Measurements from ENCODE around the gene ATG4D.
"Not testable (repeated sequence)": the region's sequence is repeated elsewhere in the genome, so short reads cannot be mapped to it uniquely, and the experiment has no call there.

The ATG4D gene

DNA sequence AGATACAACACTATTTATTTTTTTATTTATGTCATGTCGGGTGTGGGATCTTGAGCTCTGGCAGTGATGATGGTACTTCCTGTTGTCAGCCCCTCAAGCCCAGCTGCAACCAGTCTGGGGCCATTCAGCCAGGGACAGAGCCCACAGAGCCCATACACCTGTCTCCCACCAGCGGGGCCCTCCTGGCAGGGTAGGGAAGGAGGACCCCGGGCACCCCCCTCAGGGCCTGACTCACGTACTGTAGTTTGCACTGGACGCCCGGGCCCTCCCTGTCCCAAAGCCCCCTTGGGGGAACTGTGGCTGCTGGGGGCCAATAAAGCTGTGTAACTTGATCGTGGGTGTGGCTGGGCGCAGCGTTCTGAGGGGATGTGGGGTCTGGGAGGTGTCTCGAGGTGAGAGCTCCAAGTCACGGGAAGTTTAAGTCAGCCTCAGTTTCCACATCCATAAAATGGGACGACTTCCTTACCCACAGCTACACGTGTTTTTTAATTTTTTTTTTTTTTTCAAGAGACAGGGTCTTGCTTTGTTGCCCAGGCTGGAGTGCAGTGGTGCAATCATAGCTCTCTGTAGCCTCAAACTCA is 9.5 kb downstream of the ATG4D start:
- DNase-seq, result no peak

DNA sequence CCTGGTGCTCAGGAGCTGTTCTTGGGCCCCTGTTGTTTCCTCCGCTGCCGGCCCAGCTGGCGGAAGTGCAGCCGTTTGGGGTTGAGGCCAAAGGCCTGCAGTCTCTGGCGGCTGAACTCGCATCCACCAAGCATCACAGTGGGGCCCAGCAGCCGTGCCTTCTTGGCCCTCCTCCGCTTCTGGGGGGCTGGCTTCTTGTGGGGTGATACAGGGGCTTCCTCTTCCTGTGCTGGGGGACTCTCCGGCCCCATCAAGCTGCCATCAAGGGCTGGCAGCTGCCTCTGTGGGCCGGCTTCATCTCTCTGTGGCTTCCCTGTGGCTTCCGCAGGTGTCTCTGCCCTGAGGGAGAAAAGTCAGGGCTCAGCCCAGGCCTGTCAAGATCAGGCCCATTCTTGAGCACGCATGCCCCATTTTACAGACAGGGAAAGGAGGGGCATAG is 10.3 kb downstream of the ATG4D start:
- peak; percentile 52 for DNase-seq

DNA sequence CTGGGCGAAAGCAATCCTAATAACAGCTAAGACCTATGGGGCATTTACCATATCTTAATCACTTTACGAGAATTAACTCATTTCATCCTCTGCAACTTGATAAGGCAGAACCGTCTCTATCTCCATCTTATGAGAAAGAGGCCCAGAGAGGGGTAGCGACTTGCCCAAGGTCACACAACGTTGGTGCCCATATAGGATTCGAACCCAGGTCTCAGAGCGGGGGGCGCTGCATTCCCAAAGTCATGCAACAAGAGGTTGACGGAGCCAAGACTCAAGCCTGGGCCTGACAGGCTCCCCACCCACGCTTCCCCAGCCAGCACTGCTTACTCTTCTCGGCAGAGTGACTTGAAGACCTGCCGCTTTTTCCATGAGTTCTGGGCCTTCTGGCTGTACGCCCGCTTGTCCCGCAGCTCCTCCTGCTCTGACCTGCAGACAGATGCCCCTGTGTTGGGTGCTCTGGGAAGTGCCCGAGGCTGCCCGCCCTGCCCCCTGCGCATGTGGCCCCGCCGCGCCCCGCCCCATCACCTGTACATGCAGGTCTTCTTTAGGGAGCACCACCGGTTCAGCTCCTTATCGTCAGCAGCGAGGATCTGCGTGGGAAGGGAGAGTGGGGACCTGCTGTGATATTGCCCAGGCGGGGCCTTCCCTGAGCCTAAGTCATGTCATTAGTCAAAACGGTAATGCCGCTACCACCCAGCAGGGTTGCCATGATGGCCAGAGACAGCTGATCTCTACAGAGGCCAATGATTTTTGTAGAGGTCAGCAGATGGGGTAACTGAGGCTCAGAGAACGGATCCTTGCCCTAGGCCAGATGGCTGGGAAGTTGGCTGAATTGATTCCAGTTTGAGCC is 11.3 kb downstream of the ATG4D start:
- DNase-seq, result peak; percentile 29

DNA sequence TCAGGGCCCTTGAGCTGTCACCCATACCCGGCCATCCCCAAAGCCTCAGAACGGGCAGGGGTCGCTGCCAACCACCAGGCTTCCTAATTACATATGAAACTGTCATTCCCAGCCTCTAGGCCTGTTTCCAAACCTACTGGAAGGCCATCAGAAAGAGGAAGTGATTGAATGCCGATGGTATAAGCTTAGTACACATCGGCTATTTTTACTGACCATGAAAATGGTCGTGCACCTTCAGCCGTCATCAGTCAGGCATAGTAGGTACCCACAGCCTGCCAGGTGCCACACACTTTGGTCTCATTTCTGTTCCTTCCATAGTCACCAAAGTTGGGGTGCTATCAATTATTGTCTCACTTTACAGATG is 11.9 kb downstream of the ATG4D start:
- DNase-seq, result no peak

DNA sequence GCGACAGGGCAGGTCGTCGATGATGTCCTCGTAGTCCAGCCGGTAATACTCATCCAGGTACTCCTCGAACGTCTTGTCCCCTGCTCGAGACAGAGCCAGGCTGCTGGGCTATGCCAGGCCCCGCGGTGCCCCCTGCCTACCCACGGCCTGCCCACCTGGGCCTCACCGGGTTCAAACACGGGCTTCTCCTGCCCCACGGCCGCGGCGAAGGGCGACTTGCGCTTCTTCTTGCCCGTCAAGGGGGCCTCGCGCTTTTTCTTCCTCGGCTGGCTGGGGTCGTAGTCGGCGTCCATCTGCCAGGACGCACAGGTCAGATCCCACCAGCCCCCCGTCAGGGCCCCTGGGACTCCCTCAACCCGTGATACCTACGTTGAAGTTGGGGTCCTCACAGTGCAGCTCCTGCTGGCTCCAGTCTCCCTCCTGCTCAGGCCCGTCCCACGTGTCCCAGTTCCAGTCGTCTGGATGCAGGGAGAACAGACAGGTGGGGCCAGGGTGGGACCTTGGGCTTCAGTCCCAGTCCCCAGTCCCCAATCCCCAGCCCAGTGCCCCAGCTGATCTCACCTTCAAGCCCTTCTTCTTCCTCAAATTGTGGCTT is 14.0 kb downstream of the ATG4D start:
- no peak for DNase-seq

DNA sequence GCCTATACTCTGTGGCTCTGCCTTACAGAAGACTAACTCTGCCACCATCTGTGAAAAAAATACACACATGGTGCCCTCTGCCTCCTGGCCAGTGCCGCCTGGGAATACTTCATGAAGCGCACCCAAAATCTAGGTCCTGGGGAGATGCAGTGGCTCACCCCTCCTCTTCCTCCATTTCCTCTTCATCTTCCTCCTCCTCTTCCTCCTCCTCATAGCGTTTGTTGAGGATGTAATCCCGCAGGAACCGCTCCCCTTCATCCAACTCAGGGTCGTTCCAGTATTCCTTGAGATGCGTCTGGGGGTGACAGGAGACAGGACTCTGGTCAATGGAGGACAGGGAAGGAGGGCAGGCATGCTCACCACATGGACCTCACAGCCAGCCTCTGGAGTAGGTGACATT is 16.4 kb downstream of the ATG4D start:
- DNase-seq, result no peak

DNA sequence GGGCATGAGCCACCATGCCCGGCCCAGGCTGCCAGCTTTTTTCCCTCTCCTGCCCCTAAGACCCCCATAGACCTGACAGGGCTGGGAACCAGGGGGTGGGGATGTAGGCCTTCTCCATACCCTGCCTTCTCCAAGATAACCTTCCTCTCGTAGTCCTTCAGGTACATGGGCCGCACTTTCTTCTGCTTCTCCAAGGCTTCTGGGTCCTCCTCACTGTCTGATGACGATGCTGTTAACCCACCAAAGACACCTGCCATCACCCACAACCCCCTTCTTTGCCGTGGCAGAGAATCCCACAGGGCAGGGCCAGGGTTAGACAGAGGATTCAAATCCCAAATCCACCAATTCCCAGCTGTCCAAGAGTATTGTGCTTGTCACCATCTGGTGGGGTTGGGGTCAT is 18.9 kb downstream of the ATG4D start:
- DNase-seq, result no peak

DNA sequence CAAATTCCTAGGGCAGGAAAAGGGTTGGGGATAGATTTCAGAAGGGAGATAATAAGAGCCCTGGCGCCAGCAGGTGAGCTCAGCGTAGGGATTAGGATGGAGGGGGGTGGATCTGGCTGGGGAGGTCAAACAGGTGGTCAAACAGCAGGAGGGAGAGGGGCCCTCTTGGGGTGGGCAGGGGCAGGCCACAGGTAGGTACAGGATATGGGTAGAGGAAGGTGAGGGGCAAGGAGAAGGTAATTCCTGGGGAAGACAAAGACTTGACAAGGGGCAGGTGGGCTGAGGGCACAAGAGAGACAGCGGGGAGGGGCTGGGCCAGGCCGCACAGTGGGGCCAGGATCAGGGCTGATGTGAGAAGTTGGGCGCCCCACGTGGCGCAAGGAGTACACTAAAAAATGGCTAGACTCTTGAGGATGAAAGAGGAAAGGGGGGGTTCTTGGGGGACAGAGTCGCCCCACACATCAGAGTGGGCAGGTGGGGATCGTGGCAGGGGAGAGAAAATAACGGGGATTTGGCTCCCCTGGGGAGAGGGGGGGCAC is 21.4 kb downstream of the ATG4D start:
- DNase-seq, result peak; percentile 76

DNA sequence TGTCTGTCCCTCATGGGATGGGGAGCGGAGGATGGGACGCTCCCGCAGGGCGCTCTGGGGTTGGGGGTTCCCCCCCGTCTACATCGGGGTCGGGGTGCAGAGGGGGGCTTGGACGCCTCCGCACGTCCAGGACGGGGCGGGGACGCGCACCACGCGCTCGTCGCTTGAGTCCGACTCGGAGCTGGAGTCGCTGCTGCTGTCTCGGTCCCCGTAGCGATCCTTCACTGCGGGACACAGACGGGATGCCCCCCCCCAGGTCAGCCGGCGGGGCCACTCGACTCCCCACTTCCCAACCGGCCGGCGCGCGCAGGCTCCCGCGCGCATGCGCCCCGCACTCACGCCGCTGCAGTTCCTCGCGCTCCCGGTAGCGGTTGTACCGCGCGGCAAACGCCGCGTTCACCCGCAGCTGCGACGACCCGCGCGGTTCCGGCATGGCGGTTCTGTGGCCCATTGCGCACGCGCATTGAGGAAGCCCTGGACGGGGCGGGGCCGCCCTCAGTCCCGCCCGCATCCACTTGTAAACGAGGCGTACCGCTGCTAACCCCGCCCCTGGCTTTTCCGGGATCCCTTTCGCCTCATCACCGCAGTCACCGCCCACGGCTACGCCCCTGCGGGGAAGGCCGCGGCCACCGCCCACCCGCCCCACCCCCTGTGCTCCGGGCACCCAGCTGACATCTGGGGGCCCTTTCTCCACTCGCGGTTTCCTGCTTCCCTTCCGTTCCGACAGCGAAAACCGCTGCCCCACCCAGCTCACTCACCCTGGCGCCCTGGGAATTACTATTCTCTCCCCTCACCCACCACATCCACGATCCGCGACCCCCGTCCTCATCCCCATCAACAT is 22.1 kb downstream of the ATG4D start, which contains the start of gene KRI1:
Gene KRI1, minus strand, starts transcription at position 444 of the 841 bp plus-strand sequence. Its CDS starts 11 bp downstream, at position 433.
- peak; percentile 100 for DNase-seq

DNA sequence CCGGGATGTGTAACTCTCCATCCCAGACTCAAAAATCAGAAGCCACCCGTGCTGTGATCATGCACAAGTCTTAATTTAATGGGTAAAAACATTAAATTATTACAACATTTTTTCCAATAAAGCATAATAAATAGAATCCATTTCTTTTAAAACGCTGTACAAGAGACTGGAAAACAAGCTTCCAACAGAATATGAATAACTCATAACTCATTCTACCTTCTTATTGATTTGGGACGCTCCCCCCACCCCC is 22.6 kb downstream of the ATG4D start:
- DNase-seq, result no peak

DNA sequence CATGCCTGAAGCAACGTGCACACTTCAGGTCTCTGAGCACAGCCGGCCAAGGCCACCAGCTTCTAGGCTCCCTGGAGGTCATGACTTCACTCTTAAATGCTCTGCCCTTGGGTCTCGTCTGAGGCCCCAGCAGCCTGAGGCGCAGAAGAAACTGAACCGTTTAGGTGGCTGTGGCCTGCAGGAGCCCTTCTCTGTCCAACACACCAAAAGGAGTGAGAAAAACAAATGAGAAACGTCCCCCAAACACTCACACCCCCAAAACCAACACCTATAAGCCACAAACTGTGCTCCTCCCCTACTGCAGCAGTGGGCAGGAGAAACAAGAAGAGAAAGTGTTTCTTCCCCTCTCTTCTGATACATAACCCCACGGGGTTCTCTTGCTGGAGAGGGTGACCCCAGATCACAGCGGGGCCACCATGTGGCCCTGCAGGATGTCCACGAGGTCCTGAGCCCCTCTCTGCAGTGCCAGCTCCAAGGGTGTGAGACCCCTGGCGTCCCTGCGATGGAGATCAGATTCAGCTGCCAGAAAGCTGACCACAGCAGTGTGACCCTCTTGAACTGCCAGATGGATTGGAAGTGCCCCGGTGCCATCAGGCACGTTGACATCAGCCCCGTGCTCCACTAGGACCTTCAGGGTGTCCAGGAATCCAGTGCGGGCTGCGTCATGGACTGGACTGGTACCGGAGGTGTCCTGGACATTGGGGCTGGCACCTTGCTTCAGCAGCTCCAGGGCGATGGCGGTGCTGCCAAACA is 23.1 kb downstream of the ATG4D start:
- DNase-seq, result peak; percentile 66

DNA sequence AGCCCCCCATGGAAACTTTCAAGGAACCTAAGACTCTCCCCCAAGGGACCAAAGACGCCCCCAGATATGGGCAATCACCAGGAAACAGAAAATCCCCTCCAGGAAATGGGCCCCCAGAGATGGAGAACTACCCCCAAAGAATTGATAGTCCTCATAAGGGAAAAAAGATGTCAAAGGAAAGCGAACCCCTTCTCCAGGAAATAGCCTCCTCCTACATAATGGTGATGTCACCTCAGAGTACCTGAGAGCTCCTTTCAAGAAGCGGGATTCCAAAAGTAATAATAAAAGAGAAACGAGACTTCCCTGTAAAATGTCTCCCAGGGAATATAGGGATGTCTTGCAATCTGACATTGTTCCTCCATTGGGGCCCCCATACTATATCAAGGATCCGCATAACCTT is 24.0 kb downstream of the ATG4D start:
- DNase-seq, result no peak

DNA sequence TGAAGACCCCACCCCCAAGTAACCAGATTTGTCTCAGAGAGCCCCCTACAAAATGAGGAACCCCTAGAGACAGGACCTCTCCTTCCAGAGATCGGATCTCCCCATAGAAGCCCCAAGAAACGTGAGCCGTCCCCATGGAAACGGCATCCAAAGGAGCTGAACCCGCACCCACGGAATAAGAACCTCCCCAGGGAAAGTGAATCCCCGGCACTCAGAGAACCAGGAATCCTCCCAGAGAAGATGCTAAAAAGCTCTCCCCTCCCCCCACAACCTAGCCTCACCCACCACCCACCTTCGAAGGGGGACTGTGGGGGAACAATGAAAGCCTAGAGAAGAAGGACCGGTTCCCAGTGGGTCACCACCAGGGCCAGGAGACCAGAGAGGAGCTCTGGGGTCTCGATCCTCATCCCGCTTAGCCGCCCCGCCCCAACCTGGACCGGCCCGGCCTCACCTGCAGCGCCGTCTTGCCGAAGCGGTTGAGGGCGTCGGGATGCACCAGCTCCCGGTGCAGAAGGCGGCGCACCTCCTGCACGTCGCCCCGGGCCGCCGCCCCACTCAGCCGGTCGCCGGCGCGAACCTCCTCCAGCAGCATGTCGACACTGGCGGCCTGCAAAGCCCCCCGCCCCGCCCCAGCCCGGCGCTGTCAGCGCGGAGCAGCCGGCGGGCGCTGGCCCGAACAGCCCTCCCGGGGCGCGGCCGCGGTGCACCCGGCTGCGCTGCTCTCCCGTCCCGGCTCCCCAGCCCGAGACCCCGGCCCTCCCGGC is 24.5 kb downstream of the ATG4D start:
- DNase-seq, result peak; percentile 69

DNA sequence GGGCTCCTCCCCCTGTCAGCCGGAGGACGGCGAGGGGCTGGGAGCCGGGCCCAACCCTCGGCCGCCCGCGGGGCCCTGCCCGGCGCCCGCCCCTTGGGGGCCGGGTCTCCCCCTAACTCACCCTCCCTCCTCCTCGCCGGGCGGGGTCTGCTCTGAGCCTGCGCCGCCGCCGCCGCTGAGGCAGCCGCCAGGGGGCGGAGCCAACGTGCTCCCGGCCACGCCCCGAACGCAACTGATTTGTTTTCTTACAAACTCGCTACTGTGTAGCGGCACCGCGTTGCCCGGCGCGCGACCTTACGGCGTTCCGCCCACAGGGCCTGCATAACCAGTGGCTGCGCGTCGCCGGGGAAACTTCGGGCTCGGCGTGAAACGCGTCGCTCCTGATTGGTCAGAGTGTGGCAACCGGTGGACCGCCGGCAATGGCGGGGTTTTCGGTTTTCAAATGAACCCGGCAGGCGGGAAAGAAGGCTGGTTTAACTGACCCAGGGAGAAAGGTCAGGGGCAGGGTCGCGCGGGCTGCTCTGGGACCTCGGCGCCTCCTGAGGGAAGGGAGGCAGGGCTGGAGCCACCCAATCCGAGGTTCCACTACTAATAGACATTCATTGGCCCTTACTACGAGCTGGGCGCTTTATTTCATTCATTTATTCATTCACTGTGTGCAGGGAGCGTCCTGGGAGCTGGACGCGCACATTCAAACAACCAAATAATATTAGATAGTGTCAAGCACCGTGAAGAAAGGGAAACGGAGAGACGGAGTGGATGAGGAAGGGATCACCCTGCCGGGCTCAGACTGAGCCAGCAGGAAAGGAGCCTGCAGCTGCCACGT is 25.3 kb downstream of the ATG4D start, which contains the start of gene CDKN2D:
Gene CDKN2D, minus strand, starts transcription at position 154 of the 826 bp plus-strand sequence. CDS start 326 bp downstream, outside the sequence.
- peak; percentile 100 for DNase-seq

DNA sequence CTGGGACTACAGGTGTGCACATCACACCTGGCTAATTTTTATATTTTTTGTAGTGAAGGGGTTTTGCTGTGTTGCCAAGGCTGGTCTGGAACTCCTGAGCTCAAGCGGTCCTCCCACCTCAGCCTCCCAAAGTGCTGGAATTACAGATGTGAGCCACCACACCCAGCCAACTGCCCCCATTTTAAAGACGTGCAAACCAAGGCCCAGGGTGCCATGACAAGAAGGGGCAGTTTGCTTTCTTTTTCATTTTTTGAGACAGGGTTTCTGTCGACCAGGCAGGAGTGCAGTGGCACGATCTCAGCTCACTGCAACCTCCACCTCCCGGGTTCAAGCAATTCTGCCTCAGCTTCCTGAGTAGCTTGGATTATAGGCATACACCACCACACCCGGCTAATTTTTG is 30.1 kb downstream of the ATG4D start:
- DNase-seq, result not testable (repeated sequence)

DNA sequence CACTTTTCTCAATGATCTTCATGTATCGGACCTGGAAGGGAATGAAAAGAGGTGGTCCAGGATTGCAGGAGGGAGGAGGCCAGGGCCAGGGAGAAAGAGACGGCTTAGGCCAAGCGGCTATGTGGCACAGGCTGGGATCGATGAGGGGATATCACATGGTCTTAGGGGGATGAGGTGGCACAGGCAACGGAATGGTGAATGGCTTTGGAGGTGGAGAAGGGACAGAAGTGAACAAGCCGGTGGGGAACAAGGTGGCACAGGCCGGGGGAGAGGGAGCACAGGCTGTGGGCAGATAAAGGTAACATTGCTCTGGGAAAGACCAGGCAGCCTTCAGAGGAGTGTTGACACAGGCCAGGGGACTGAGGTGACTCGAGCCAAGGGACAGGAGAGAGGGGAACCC is 30.8 kb downstream of the ATG4D start:
- no peak for DNase-seq

DNA sequence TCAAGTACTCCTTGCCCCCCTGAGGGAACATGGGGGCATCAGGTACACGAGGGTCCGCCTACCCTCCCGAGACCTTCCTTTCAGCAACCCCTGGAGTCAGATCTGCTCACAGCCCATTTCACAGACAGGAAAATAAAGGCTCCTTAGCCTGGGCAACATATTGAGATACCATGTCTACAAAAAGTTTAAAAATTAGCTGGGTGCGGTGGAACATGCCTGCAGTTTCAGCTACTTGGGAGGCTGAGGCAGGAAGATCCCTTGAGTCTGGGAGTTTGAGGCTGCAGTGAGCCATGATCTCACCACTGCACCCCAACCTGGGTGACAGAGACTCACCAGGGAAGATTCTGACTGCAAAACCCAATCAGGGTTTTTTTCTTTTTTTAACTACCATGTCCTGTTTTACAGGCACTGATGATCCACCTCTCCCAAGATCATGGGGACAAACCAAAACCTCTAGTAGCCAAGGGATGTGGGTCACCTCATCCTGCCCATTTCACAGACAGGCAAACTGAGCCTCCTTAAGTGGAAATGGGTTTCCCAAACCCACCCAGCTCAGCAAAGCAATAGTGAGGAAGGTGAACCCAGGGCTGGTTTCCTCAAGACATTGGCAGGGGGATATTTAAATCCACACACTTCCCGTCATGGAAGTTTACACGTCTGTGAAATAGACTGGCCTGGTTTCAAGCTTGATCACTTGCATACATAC is 31.5 kb downstream of the ATG4D start:
- DNase-seq, result no peak

DNA sequence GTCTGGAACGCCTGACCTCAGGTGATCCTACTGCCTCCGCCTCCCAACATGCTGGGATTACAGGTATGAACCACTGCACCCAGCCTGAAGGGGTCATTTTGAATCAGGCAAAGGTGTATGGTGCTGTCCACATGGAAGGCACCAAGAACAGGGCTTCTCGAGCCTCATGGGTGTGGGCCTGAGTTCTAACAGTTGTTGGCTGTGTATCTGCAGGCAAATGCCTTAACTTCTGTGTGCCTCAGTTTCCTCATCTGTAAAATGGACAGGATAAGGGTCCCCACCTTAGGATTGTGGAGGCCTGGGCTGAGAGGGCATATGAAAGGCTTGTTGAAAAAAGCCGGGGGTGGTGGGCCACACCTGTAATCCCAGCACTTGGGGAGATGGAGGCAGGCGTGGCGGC is 34.2 kb downstream of the ATG4D start:
- DNase-seq, result no peak

DNA sequence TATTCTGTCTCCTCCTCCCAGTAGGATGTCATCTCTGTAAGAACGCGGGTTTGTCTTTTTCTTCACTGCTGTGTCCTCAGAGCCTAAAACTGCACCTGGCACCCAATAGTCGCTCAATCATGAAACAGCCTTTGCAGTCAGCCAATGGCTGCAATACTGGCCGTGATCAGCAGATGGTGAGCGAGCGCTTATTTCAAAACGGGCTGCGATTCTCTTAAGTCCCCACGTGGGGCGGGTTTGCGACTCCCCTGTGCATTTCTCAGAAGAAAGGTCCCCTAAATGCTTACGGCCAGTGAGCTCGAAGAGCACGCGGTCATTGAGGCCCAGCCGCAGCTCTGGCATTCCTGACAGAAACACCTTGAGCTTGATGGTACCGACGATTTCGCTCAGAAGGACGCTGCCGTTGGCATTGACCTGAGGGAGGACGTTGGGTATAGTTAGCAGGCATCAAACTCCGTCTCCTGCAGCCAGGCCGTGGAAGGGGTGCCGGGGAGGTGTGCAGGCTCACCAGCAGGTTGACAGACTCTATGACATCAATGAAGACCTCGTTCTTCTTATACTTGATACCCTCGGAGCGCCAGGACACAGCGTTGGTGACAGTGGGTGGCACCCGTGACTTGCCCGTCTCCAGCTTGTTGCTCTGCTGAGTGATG is 37.4 kb downstream of the ATG4D start:
- DNase-seq, result peak; percentile 94

All from stimulated activated CD4-positive, alpha-beta T cell treated with anti-CD3 and anti-CD28 coated beads, Interleukin-15, amount 100 ng/mL, for 24 hours (primary cell).